Hippocampal formation (tissue), 2 donors: Measurements from ENCODE around the gene SH3BP4.

ENCODE experiments used
- DNase-seq, 2 donors: peaks; one replicate each; lab custom pipeline; 2025; lab: John Stamatoyannopoulos, UW

SH3BP4 gene

DNA sequence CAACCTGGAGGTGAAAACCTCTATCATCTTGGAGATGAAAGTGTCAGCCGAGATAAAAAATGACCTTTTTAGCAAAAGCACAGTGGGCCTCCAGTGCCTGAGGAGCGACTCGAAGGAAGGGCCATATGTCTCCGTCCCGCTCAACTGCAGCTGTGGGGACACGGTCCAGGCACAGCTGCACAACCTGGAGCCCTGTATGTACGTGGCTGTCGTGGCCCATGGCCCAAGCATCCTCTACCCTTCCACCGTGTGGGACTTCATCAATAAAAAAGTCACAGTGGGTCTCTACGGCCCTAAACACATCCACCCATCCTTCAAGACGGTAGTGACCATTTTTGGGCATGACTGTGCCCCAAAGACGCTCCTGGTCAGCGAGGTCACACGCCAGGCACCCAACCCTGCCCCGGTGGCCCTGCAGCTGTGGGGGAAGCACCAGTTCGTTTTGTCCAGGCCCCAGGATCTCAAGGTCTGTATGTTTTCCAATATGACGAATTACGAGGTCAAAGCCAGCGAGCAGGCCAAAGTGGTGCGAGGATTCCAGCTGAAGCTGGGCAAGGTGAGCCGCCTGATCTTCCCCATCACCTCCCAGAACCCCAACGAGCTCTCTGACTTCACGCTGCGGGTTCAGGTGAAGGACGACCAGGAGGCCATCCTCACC lies 90.2 kb downstream of the SH3BP4 start:
- DNase-seq: no peak

DNA sequence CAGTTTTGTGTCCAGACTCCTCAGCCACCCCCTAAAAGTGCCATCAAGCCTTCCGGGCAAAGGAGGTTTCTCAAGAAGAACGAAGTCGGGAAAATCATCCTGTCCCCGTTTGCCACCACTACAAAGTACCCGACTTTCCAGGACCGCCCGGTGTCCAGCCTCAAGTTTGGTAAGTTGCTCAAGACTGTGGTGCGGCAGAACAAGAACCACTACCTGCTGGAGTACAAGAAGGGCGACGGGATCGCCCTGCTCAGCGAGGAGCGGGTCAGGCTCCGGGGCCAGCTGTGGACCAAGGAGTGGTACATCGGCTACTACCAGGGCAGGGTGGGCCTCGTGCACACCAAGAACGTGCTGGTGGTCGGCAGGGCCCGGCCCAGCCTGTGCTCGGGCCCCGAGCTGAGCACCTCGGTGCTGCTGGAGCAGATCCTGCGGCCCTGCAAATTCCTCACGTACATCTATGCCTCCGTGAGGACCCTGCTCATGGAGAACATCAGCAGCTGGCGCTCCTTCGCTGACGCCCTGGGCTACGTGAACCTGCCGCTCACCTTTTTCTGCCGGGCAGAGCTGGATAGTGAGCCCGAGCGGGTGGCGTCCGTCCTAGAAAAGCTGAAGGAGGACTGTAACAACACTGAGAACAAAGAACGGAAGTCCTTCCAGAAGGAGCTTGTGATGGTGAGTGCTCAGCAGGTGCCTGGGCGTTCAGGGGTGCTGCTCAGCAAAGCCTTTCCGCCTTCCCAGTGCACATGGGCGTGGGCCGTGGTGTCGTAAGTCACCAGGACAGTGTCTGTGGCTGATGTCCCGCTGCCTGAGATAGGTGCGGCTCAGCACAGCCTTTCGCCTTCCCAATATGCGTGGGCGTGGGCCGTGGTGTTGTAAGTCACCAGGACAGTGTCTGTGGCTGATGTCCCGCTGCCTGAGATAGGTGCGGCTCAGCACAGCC lies 91.0 kb downstream of the SH3BP4 start:
- DNase-seq: no peak

DNA sequence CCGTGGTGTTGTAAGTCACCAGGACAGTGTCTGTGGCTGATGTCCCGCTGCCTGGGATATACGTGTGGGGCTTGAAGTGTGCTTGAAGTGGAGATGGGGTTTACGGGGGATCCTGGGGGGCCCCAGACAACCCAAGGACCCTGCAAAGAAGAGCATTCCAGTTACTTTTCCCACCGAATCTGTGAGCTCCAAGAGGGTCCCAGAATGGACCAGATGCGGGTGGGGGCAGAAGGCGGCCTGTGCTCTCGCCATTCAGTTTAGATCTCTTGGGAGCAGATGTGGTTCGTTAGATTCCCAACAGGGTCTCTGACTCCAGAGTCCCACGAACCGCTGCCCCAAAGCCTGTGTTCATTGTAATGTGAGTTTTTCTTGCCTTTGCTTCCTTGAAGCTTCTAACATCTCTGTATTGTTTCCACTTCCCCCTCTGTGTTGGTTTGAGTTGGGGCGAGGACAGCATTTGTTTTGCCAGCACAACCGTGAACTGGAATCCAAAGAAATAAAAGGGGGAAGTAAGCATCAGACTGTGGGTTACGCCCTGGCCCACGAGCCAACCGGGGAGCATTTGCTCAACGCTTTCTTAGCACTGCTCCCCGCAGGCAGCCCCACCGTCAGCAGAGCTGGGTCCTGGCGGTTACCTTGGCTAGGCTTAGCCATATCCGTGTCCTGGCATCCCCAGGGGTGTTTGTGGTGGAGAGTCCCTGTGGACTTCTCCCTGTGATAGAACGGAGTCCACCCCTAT lies 92.1 kb downstream of the SH3BP4 start:
- no peak for DNase-seq

DNA sequence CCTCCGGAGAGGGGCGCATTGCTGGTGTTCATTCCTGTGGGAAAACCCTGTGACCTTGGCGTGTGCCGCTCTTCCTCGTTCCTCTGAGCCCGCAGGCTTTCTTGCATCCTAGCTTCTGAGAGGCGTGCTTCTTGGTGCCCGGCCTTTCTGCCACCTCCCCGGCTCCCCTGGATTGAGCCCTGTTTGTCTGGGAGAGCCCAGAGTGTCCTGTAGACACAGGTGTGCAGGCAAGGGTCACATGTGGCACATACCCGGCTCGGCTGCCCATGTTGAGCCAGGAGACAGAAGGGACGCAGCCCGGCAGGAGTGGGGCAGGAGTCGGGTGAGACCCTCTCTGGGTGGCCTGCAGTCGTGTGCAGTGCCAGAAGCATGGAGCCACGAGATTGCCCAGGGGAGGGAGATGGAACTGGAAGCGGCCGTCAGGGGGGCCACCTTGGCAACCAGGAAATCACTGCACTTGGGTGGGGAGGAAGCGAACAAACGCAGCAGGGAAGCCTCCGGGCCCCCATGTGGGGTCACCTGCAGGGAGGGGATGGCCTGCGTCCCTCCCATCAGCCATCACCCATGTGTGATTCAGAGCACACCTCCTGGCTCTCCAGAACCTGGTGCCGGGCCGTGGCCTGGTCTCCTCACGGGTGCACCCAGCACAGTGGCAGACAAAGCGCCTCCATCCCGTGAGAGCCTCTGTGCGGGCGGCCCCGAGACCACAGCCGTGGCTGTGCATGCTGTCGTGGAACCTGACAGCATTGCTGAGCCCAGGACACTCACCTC lies 92.9 kb downstream of the SH3BP4 start:
- no peak for DNase-seq

DNA sequence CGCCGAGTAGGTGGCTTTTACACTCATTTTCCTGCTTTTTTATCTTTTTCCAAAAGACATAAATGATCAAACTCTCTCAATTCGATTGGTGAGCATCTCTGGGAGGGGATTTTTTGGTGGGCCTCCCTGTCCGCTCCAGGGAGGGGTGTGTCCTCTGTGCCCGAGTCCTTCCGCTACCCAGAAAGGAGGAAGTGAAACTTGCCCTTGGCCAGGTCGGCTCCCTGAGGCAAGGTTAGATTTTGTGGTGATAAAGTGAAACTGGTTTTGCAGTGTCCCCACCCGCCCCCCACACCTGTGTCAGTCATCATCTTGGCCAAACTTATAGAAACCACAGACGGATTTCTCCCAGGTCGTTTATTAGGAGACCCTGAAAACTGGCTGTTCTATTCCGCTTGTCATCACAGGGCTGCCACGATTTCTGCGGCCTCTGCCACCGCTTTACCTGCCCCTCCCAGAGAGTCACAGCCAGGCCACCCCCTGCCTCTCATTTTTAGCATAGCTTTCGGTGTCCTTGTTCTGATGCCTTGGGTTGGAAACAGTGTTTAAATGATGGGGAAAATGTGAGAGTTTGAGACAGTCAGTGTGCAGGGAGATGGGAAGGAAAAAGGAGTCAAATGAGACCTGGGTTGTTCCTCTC lies 93.6 kb downstream of the SH3BP4 start:
- no peak for DNase-seq

DNA sequence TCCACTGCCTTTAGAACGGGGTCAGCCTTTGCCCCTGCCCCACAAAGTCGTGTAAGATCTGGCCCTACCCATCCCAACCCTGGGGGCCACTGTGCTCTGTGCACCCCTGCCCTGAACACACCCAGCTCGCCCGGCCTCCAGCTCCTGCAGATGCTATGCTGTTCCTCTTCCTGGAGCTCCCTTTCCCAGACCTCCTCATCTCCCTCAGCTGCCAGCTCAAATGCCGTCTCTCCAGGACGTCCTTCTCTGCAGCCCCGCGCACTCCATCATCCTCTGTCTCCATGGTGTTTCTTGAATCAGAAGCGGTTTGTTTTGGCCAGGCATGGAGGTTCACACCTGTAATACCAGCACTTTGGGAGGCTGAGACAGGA lies 94.1 kb downstream of the SH3BP4 start:
- DNase-seq: no peak

DNA sequence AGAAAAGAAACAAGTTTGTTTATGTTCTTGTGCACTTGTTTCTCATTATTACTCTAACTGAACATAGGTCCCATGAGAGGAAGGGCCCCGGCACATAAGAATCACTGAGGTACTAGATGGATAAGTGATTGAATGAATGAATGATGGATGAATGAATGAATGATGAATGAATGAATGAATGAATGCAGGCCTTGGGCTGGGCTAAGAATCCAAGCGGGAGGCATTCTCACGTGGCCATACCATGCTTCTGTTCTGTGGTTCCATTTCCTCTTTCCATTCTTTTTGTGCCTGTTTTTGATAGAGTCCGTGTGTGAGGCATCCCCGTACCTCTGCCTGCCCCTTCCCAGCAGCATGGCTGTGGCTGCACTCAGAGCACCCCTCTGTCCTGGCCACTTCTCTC lies 94.8 kb downstream of the SH3BP4 start:
- DNase-seq: no peak

DNA sequence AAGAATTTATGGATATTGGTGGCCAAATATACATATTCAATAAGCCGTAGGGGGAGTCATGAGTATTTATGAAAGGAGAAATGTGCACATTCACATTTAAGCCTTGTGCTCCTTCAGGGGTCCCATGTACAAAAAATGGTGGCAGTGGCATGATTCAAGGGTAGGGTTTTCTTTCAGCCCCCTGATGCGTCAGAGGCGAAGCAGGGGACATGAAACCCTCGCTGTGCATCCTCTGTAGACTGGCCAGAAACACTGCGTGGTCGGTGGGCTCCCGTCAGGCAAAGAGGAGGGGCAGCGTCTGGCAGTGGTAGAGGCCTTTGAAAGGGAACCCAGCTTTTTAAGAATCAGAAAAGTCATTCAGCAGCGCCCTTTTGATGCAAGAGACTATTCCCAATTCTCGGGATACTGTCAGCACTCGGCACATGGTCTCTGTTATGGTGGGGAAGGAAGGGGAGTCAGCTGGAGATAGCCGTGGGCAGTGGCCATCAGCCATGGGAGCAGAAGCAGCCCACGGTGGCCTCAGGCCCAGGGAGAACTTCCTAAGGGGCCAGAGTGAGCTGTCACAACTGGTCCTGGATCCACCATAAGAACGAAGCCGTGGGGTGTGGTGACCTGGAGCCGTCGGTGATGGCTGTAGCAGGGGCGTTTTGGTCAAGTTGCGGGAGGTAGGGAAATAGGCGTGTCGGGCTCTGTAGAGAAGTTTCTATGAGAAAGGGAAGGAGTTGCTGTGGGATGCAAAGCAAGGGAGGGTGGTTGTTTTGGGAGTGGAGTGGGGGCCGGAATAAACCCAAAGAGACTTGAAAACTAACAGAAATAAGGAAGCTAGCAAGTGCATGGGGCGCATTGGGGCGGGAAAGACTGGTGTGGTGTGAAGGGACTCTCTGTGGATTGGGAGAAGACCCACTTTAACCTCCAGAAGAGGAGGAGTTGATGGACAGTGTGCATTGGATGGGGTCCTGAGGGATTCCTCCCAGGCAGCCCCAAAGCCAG lies 95.6 kb downstream of the SH3BP4 start:
- DNase-seq: no peak

DNA sequence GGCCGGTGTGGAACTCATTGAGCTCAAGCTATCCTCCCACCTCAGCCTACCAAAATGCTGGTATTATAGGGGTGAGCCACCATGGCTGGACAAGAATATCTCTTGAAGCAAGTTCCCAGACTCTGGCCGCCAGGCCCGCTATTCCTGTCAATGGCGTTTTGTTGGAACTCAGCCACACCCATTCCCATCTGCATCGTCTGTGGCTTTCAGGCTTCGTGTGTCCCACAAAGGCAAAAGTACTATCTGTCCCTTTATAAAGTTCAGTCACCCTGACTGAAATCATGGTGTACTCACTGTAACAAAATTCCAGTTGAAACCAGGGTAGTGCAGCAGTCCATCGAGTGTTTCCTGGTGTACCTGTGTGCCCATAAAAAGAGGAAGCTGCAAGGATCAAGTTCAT lies 96.7 kb downstream of the SH3BP4 start:
- DNase-seq: no peak

DNA sequence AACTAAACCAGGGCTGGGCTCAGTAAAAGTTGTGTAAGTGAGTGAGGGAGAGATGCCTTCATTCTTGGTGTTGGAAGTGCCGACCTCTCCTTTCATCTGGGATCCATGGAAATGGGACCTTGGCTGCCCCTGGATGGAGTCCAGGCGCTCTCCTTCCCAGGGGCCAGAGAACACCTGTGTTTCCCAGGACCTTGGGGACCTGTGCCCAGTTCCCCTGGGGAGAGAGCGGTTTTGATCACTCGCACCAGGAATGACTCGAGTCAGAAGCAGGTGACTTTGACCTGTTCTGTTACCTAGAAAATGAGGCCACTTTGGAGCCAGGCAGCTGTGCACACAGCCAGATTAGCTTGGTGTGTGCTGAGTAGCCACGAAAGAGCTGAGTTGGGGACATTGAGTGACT lies 97.3 kb downstream of the SH3BP4 start:
- no peak for DNase-seq

DNA sequence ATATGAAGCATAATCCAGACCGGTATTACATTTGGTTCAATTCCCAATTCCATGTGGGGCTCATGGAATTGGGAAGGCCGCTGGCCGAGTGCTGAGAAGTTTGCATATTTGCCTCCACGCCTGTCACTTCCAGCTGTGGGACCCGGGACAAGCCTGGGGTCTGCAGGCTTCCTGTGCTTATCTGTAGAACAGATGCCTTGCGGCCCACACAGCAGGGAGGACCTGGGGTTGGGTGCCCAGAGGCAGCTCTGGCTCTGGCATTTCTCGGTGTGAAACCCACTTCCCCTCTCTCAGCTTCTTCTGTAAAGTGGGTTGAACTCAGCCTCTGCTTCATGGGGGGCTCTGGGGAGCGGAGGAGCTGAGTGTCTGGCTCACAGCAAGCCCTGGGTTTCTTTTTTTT lies 97.9 kb downstream of the SH3BP4 start:
- no peak for DNase-seq

DNA sequence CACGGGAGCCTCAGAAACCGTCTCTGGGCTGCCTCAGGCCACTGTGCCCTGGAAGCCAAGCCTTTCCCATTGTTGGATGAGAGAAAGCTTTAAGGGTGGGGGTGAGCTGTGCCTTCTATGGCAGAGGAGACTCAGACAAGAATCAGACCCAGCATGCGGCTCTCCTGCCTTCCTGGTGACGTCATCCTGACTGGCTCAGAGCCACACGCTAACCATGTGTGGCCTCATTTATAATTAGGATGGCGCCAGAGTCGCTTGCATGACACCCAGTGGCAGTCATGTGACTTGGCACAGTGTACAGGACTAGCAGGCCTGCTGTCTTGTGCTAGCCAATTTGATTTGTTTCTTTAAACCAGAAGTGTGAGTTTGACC lies 99.1 kb downstream of the SH3BP4 start:
- peak; percentile 83 to 87 for DNase-seq

DNA sequence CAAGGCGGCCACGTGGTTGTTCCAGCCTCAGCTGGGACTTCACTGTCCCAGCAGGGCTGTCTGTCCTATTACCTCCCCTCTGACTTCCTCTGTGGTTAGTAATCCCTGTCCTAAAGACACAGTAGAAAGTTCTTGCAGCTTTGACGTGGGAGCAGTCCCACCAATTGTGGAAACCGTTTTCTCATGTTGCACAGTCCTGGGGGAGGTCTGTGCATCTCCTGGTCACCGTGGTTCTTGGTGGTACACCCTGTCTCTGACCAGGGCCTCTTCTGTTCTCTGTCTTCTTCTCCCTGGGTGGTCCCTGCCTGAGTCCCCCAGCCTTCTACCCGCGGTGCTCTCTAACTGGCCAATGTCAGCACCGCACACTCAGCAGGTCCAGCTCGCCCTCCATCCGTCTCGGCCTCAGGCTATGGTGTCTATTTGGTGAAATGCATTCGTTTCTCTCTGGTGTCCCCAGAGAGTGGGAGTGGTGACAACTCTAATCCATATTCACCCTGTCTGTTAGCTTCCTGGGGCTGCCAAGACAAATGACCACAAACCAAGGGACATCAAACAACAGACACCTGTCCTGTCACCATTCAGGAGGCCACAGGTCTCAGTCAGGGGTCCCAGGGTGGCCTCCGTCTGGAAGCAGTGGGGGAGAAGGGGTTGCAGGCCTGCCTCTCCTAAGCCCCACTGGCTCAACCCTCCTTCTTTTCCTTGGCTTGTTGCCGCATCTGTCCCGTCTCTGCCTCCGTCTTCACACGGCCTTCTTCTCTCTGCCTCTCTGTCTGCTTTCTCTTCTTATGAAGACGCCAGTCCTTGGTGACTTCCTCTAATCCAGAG lies 99.8 kb downstream of the SH3BP4 start:
- no peak for DNase-seq

DNA sequence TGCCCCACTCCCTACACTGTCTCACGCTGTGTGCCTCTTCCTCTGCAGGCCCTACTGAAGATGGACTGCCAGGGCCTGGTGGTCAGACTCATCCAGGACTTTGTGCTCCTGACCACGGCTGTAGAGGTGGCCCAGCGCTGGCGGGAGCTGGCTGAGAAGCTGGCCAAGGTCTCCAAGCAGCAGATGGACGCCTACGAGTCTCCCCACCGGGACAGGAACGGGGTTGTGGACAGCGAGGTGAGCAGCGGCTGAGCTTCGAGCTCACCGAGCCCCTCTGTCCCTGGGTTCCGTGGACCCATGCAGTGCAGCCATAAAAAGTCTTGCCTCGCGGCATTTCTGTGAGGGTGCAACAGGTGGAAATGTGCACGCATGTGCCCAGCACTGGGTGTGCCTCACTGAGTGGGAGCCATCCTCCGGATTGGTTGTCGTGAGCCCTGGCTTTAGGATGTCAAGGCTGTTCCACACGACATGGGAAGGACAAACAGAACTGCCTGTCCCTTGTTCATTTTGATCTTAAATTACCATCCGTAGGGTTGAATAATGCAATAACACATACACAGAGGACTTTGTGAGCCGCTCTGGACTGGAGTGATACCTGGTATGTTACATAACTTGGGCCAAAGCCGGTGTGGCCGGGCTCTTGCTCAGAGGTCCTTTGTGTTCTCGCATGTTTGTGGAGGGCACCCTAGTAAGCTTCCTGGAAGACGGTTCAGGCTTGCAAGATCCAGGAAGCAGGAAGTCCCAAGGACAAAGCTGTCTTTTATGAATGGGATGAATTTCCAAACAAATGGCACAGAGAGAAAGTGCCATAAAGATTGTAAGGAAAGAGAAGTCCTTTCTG lies 100.9 kb downstream of the SH3BP4 start:
- DNase-seq: no peak

DNA sequence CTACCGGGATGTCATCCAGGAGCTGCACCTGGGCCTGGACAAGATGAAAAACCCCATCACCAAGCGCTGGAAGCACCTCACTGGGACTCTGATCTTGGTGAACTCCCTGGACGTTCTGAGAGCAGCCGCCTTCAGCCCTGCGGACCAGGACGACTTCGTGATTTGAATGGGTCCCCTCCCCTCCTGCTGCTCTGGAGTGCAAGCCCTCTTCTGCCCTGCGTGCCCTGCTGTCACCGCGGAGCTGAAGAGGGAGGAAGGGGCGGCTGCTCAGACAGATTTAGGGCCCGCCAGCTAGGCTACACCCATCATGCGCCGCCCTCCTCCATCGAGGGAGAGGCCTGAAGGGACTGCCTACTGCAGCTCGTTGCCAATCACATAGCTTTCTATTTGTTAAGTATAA lies 101.8 kb downstream of the SH3BP4 start:
- DNase-seq: no peak

DNA sequence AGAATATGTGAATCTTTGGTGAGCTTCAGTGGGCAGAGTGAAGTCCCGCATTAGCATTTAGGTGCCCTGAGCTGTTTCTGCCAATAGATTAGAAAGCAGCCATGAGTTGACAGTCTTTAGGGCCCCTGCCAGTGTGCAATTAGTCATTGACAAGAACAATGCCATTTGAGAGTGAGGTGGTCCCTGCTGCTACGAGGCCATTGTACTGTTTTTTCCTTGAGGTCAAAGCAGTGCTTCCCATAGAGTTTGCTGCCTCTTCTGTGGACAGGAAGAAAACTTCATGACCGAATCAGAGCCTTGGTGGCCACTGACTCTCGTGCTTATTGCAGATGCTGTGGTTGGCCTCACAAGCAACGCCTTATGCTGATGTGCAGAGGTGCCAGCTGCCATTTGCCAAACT lies 102.7 kb downstream of the SH3BP4 start:
- DNase-seq: no peak

DNA sequence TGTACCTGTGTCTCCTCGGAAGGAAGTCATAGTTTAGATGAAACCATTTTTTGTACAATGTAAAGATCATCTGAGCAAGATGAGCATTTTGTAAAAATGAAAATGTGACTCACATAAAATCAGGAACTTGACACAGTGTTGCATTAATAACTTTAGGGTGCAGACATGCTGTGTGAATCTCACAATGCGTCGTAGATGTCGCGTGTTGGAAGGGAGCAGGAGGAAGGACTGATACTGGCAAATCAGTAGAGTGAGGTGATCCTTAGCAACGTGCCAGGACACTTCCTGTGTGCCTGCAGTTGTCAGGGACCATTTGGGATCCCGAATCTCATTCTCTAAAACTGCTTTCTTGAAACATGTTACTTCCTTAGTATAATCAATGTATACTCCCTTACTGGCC lies 103.1 kb downstream of the SH3BP4 start:
- DNase-seq: no peak

DNA sequence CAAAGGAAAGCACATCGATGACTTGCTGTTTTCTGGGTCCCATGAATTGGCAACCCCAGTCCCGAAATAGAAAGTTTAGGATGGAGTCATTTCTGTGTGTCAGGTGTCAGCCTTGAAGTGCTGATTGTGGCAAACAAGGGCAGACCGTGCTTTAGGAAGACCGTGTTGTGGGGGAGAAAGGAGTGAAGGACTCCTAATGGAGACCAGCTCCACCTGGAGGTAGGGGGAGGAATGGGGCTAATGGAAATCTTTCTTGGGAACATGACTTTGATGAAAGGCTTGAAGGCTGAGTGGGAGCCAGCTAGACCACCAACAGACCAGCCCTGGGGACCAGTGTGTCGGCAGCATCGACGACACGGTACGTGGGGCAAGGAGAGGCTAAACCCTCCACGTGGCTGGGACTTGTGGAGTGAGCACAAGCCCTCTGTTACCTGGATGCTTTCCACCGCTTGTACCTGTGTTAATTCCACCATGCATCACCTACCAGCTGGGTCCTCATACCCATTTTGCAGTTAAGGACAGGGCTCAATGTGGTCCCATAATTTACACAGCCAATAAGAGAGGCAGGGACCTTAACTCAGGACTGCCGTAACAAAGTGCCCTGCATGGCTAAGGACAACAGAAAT lies 104.2 kb downstream of the SH3BP4 start:
- DNase-seq: peak in 1 of 2 donors; percentile 19
